SK-N-SH (cell line): ENCODE measurements around the gene CDC42EP3.

ENCODE experiments used
- CTCF ChIP-seq: fragments of 200-600 bp; sonication (generic); IDR thresholded peaks from 2 replicates; pipeline ENCODE4 v1.6.1; 2017; ENCODE audit warnings: antibody characterized with exemption, mild to moderate bottlenecking, moderate library complexity
- EP300 ChIP-seq, 2 experiments: IDR thresholded peaks; 2 replicates each; pipeline versions ENCODE4 v1.4.0 to v1.6.1; 2012; ENCODE audit warnings: borderline replicate concordance in 1 of 2, low read depth in 1 of 2, low read length in 1 of 2
- FOXJ3 ChIP-seq: sonication (generic); formaldehyde crosslinking; IDR thresholded peaks from 2 replicates; pipeline ENCODE4 v1.5.1; 2020; ENCODE audit warnings: mild to moderate bottlenecking, missing genetic modification reagents
- FOXM1 ChIP-seq: IDR thresholded peaks from 2 replicates; pipeline ENCODE4 v1.4.0; 2012; ENCODE audit warnings: low read depth, mild to moderate bottlenecking
- MAX ChIP-seq: IDR thresholded peaks from 2 replicates; pipeline ENCODE4 v1.4.0; 2012; ENCODE audit warnings: low read depth
- MEF2A ChIP-seq: IDR thresholded peaks from 2 replicates; pipeline ENCODE4 v1.4.0; 2012; ENCODE audit warnings: low read depth, borderline replicate concordance
- MXI1 ChIP-seq: IDR thresholded peaks from 2 replicates; pipeline ENCODE4 v1.6.1; 2012; ENCODE audit warnings: mild to moderate bottlenecking, low read depth, low read length, improper control_type of control experiment
- NFIC ChIP-seq: IDR thresholded peaks from 2 replicates; pipeline ENCODE4 v1.4.0; 2012; ENCODE audit warnings: borderline replicate concordance
- SMC3 ChIP-seq: IDR thresholded peaks from 2 replicates; pipeline ENCODE4 v1.6.1; 2012; ENCODE audit warnings: low read depth, low read length, improper control_type of control experiment
- TAF1 ChIP-seq: IDR thresholded peaks from 2 replicates; pipeline ENCODE4 v1.6.1; 2012; ENCODE audit warnings: low read depth, mild to moderate bottlenecking, low read length, moderate library complexity, borderline replicate concordance
- TEAD4 ChIP-seq: IDR thresholded peaks from 2 replicates; pipeline ENCODE4 v1.4.0; 2012; ENCODE audit warnings: mild to moderate bottlenecking, borderline replicate concordance; ENCODE audit not compliant: insufficient read depth
- USF2 ChIP-seq: fragments of 150-350 bp; IDR thresholded peaks from 2 replicates; pipeline ENCODE4 v1.6.1; 2017; ENCODE audit warnings: antibody characterized with exemption, low read length, low read depth, borderline replicate concordance
- TF ChIP-seq, protein P1 (sequence below): IDR thresholded peaks from 2 replicates; pipeline ENCODE4; 2012
- TF ChIP-seq, protein P2 (sequence below): IDR thresholded peaks from 2 replicates; pipeline ENCODE4 v1.4.0; 2012; ENCODE audit warnings: low read depth, borderline replicate concordance

DNA sequence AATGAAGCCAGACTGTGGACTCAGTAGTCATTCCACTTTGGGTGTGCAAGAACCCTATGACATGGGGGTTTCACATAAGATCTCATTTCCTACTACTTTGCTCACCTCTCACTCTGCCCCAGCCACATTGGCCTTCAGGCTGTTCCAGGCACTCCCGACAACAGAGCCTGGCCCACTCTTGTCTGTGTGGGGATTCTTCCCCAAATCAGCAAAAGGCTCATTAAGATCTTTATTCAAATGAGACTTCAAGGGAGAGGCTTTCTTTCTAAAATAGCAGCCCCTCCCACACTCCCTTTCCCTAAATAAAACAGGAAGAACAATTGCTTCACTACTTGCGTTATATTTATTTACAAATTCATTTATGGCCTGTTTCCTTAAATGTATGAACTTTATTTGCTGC is 3.5 kb upstream of the CDC42EP3 start:
- TF ChIP-seq CTCF = no peak
- TF ChIP-seq MXI1 = no peak
- TF ChIP-seq, protein P1, sequence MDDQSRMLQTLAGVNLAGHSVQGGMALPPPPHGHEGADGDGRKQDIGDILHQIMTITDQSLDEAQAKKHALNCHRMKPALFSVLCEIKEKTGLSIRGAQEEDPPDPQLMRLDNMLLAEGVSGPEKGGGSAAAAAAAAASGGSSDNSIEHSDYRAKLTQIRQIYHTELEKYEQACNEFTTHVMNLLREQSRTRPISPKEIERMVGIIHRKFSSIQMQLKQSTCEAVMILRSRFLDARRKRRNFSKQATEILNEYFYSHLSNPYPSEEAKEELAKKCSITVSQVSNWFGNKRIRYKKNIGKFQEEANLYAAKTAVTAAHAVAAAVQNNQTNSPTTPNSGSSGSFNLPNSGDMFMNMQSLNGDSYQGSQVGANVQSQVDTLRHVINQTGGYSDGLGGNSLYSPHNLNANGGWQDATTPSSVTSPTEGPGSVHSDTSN = no peak
- no peak for TF ChIP-seq FOXJ3 (CRISPR knock-in tag)
- no peak for TF ChIP-seq NFIC
- no peak for TF ChIP-seq EP300 (IDR thresholded peaks at IDR 0.05; ENCODE audit: borderline replicate concordance in 1 of 2, low read depth in 1 of 2, low read length in 1 of 2)
- no peak for TF ChIP-seq MAX
- no peak for TF ChIP-seq TAF1
- TF ChIP-seq FOXM1 = no peak
- TF ChIP-seq USF2 = no peak
- no peak for TF ChIP-seq TEAD4
- TF ChIP-seq SMC3 = no peak
- TF ChIP-seq MEF2A = no peak
- TF ChIP-seq, protein P2, sequence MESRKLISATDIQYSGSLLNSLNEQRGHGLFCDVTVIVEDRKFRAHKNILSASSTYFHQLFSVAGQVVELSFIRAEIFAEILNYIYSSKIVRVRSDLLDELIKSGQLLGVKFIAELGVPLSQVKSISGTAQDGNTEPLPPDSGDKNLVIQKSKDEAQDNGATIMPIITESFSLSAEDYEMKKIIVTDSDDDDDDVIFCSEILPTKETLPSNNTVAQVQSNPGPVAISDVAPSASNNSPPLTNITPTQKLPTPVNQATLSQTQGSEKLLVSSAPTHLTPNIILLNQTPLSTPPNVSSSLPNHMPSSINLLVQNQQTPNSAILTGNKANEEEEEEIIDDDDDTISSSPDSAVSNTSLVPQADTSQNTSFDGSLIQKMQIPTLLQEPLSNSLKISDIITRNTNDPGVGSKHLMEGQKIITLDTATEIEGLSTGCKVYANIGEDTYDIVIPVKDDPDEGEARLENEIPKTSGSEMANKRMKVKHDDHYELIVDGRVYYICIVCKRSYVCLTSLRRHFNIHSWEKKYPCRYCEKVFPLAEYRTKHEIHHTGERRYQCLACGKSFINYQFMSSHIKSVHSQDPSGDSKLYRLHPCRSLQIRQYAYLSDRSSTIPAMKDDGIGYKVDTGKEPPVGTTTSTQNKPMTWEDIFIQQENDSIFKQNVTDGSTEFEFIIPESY = no peak
